Measurements from ENCODE around the gene EFCAB12.

DNA sequence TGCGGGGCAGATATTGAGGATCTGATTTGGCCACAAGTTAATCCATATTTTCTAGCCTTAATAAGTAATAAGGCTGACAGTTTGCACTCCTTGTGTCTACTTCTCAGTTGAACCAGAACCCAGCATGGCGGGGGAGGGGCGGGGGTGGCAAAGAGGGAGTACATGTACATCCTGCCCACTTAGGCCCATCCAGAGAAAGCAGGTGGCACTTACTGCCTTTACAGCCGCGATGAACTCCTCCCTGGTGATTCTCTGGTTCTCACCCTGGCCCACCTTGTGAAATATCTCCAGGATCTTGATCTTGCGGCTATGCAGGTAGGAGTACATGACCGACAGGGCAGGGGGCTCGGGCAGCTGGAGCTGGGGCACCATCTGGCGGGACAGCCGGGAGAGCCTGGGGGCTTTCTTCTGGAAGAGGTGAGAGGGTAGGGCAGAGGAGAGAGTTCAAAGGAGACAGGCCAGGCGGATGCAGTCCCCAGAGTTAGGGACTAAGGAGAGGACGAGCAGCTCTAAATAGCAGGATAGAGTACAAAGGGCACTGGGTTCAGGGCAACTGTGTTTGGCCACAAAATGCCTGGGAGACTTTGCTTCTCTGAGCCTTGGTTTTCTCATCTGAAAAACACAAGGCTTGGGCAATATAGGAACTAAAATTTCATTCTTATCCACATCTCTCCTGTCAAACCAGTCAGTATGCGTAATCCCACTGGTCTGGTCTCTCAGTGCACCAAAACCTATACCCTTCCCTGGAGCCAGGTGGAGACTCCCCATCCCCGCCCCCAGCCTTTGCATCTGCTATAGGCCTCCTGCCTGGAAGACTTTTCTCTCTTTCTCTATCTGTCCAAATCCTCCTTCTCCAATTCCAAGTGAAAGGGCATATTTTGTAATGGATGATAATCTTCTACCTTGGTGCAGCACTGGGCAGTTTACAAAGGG lies 10.1 kb downstream of the EFCAB12 start:
- TF ChIP-seq CTCF (IDR thresholded peaks at IDR 0.05; ENCODE audit: extremely low read depth in 1 of 2, insufficient read depth in 1 of 2, low read depth in 1 of 2, low read length in 2 of 2) (no peak), MYC (IDR thresholded peaks at IDR 0.05; ENCODE audit: low read depth, low read length) (no peak), POLR2A (IDR thresholded peaks at IDR 0.05; ENCODE audit: low read depth, low read length) (no peak), EZH2 (IDR thresholded peaks at IDR 0.05; ENCODE audit: borderline replicate concordance, low read depth, low read length, severe bottlenecking) (no peak), JUN (IDR thresholded peaks at IDR 0.05; ENCODE audit: borderline replicate concordance, insufficient read depth, insufficient read length, low read depth) (no peak), POLR2AphosphoS5 (IDR thresholded peaks at IDR 0.05; ENCODE audit: insufficient read depth, low read depth, low read length) (no peak)

Data from endothelial cell of umbilical vein (primary cell).